A673 (cell line): ENCODE measurements around the gene KCNA2.

ENCODE experiments used
- EZH2 ChIP-seq: fragments of 200-600 bp; sonication (generic); IDR thresholded peaks from 2 replicates; pipeline ENCODE4 v1.6.1; 2017; ENCODE audit warnings: borderline replicate concordance, low read depth, mild to moderate bottlenecking, mixed read lengths, antibody characterized with exemption, low read length; ENCODE audit not compliant: poor library complexity, severe bottlenecking
- TF ChIP-seq, protein P1 (sequence below): fragments of 300-800, 200-600 bp; sonication (generic); conservative IDR thresholded peaks from 2 replicates; pipeline ENCODE4 v1.5.1; 2017; ENCODE audit warnings: low read depth, mild to moderate bottlenecking, antibody characterized with exemption, low read length, moderate library complexity, mixed read lengths

DNA sequence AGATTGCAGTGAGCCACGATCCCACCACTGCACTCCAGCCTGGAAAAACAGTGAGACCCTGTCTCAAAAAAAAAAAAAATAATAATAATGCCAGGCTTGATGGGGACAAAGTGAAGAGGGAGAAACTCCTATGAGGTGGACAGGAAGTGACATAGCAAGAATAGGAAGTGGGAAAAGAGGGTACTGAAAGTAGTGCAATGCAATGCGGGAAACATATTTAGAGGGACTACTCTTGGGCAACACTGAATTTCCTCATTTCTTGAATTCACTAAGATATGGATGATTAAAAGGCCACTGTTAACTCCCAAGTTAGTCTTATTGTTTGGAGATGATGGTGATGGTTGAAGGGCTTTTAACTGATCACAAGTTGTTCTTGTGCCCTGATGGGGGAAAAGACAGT is 21.6 kb upstream of the KCNA2 start:
- TF ChIP-seq, protein P1, sequence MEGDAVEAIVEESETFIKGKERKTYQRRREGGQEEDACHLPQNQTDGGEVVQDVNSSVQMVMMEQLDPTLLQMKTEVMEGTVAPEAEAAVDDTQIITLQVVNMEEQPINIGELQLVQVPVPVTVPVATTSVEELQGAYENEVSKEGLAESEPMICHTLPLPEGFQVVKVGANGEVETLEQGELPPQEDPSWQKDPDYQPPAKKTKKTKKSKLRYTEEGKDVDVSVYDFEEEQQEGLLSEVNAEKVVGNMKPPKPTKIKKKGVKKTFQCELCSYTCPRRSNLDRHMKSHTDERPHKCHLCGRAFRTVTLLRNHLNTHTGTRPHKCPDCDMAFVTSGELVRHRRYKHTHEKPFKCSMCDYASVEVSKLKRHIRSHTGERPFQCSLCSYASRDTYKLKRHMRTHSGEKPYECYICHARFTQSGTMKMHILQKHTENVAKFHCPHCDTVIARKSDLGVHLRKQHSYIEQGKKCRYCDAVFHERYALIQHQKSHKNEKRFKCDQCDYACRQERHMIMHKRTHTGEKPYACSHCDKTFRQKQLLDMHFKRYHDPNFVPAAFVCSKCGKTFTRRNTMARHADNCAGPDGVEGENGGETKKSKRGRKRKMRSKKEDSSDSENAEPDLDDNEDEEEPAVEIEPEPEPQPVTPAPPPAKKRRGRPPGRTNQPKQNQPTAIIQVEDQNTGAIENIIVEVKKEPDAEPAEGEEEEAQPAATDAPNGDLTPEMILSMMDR: no peak
- no peak for TF ChIP-seq EZH2
